H1 (cell line): ENCODE results near the gene HTR3B. TPM values are rescaled to one million over a fixed set of nuclear protein-coding genes. Genes with fewer than 3 reads are reported as not detected.

Experiments
- CHD7 ChIP-seq: fragments of 300-600 bp; sonication (generic); IDR thresholded peaks from 2 replicates; pipeline ENCODE4 v1.7.1; 2012; ENCODE audit warnings: low read length, moderate library complexity, mild to moderate bottlenecking, inconsistent platforms; ENCODE audit not compliant: insufficient replicate concordance
- EZH2 ChIP-seq: fragments of 200-600 bp; sonication (generic); IDR thresholded peaks from 2 replicates; pipeline ENCODE4 v1.7.1; 2012; ENCODE audit warnings: low read depth, mild to moderate bottlenecking, moderate library complexity, low read length, inconsistent platforms; ENCODE audit not compliant: severe bottlenecking
- GTF2F1 ChIP-seq: IDR thresholded peaks from 2 replicates; pipeline ENCODE4 v1.6.1; 2012; ENCODE audit warnings: low read depth, low read length, improper control_type of control experiment, borderline replicate concordance
- JUND ChIP-seq: IDR thresholded peaks from 2 replicates; pipeline ENCODE4 v1.6.1; 2011; ENCODE audit warnings: mild to moderate bottlenecking, improper control_type of control experiment, low read length
- KDM1A ChIP-seq: fragments of 200-600, 300-600 bp; sonication (generic); IDR thresholded peaks from 2 replicates; pipeline ENCODE4 v1.7.1; 2016; ENCODE audit warnings: mild to moderate bottlenecking, low read length, borderline replicate concordance
- KDM4A ChIP-seq: IDR thresholded peaks from one replicate; pipeline ENCODE4 v1.7.1; 2012; ENCODE audit warnings: low read depth, mild to moderate bottlenecking, moderate library complexity, low read length, inconsistent platforms; ENCODE audit not compliant: severe bottlenecking
- PHF8 ChIP-seq: fragments of 200-600 bp; sonication (generic); conservative IDR thresholded peaks from 2 replicates; pipeline ENCODE4 v1.7.1; 2012; ENCODE audit warnings: low read depth, mild to moderate bottlenecking, inconsistent platforms, low read length, moderate library complexity
- RAD21 ChIP-seq, 2 experiments: IDR thresholded peaks in 1 of 2; conservative IDR thresholded peaks in 1 of 2; 2 replicates each; pipeline ENCODE4 v1.6.1; 2011; ENCODE audit warnings: low read depth in 2 of 2, low read length in 2 of 2, improper control_type of control experiment in 1 of 2, inconsistent platforms in 1 of 2, mild to moderate bottlenecking in 1 of 2, moderate library complexity in 1 of 2
- SAP30 ChIP-seq: fragments of 300-600 bp; sonication (generic); IDR thresholded peaks from 2 replicates; pipeline ENCODE4 v1.7.1; 2012; ENCODE audit warnings: low read length, moderate library complexity, mild to moderate bottlenecking, inconsistent platforms; ENCODE audit not compliant: insufficient read depth, insufficient replicate concordance
- SIX5 ChIP-seq: IDR thresholded peaks from 2 replicates; pipeline ENCODE4 v1.6.1; 2011; ENCODE audit warnings: mild to moderate bottlenecking, low read depth, low read length
- TAF7 ChIP-seq: optimal IDR thresholded peaks from 2 replicates; pipeline ENCODE3; 2011; ENCODE audit warnings: low read depth, mild to moderate bottlenecking, inconsistent platforms, low read length, moderate library complexity, borderline replicate concordance
- polyA plus RNA-seq, 7 experiments: library from polyadenylated mRNA; depleted of rRNA in 3 of 7; stranded (reverse) in 5 of 7; unstranded in 2 of 7; fragments of >200 nt in 5 of 7; fragments of 200-250 nt in 2 of 7; gene quantifications; 1 replicate in 5 of 7; 2 replicates in 1 of 7; 4 replicates in 1 of 7; pipeline versions ENCODE4 v1.2.1 to v1.2.3, GENCODE V29; 2011 to 2013; ENCODE audit warnings: missing spikeins in 2 of 7, mixed read lengths in 2 of 7
- total RNA-seq: library from RNA; stranded (reverse); fragmentation: NEBNext Ultra II Directional; extraction: Animal tissue kit (Norgen Biotek cat#: 25700); gene quantifications from 2 replicates; pipeline ENCODE4 v1.2.1, GENCODE V29; 2021

The HTR3B gene
- total and polyA plus RNA-seq, 2 of the 8 experiments (the other 6 are each of a cell fraction or from before 2014, with no cell fraction given) = not detected

- TF ChIP-seq CHD7 (no peak), SIX5 (no peak), GTF2F1 (no peak), RAD21 (IDR thresholded peaks at IDR 0.05 in 1 of 2, conservative IDR thresholded peaks at IDR 0.05 in 1 of 2; ENCODE audit: low read depth in 2 of 2, low read length in 2 of 2) (no peak), KDM4A (no peak), EZH2 (no peak), JUND (no peak), PHF8 (no peak), KDM1A (no peak), TAF7 (no peak), SAP30 (no peak)
These were observed 23.7 kb downstream of the HTR3B start (continued) for GRCh38 chr11:113928311-113928710.
